PC-3 (cell line): Measurements from ENCODE around the gene PBOV1. TPM values are rescaled to one million over a fixed set of nuclear protein-coding genes. Genes with fewer than 3 reads are reported as not detected.
"Not testable (repeated sequence)": the region's sequence is repeated elsewhere in the genome, so short reads cannot be mapped to it uniquely, and the experiment has no call there.

Experiments
- ATAC-seq: fragments of 200-7000 bp; cut with Tn5 transposase; 2 replicates; pipeline ENCODE4 v1.9.1; 2020; ENCODE audit warnings: mild to moderate bottlenecking, moderate library complexity
- BruUV-seq: library from RNA; stranded (reverse); fragments of 400-500 nt; replicated peaks from 2 replicates; lab custom pipeline; 2021; lab: Mats Ljungman, UMichigan
- CTCF ChIA-PET: fragments of 300-600 bp; sonication (Branson Sonifier 250); formaldehyde crosslinking; loops from one replicate; lab custom pipeline; 2022; ENCODE audit warnings: antibody characterized with exemption; lab: Charles Lee
- POLR2A ChIA-PET: fragments of 300-600 bp; sonication (Branson Sonifier 250); formaldehyde crosslinking; loops from one replicate; lab custom pipeline; 2022; ENCODE audit warnings: antibody characterized with exemption; ENCODE audit not compliant: unreplicated experiment; lab: Charles Lee
- DNase-seq: peaks from one replicate; pipeline ENCODE4 v3.0.0-alpha.2; 2015
- H2AFZ ChIP-seq: fragments of 300-600 bp; sonication (generic); 2 replicates; pipeline ENCODE4 v1.6.0; 2016; ENCODE audit warnings: antibody characterized with exemption, low read length
- H3F3A ChIP-seq: fragments of 300-600 bp; sonication (generic); one replicate; pipeline ENCODE4 v1.6.0; 2017; ENCODE audit warnings: antibody characterized with exemption, low read length, control low read depth, mild to moderate bottlenecking; ENCODE audit not compliant: unreplicated experiment
- H3K27ac ChIP-seq: fragments of 300-600 bp; sonication (generic); 2 replicates; pipeline ENCODE4 v1.5.1; 2016; ENCODE audit warnings: mild to moderate bottlenecking, low read length
- H3K27me3 ChIP-seq: fragments of 300-600 bp; sonication (generic); 2 replicates; pipeline ENCODE4 v1.6.1; 2016; ENCODE audit warnings: low read length, mixed read lengths
- H3K36me3 ChIP-seq: fragments of 300-600 bp; sonication (generic); 2 replicates; pipeline ENCODE4 v1.6.1; 2016; ENCODE audit warnings: low read depth, mixed run types, low read length, mixed read lengths
- H3K4me1 ChIP-seq: fragments of 300-600 bp; sonication (generic); 2 replicates; pipeline ENCODE4 v1.5.1; 2016; ENCODE audit warnings: low read length; ENCODE audit not compliant: insufficient read depth
- H3K4me2 ChIP-seq: fragments of 300-600 bp; sonication (generic); 2 replicates; pipeline ENCODE4 v1.6.0; 2016; ENCODE audit warnings: low read length
- H3K4me3 ChIP-seq: fragments of 300-600 bp; sonication (generic); 2 replicates; pipeline ENCODE4 v1.5.1; 2016; ENCODE audit warnings: mild to moderate bottlenecking, low read length, mixed read lengths
- H3K79me2 ChIP-seq: fragments of 300-600 bp; sonication (generic); 2 replicates; pipeline ENCODE4 v1.6.1; 2017; ENCODE audit warnings: low read length, mixed read lengths
- H3K9ac ChIP-seq: fragments of 300-600 bp; sonication (generic); 2 replicates; pipeline ENCODE4 v1.6.0; 2016; ENCODE audit warnings: mild to moderate bottlenecking, low read length
- H3K9me2 ChIP-seq: fragments of 300-600 bp; sonication (generic); replicated peaks from 2 replicates; pipeline ENCODE4 v1.6.1; 2016; ENCODE audit warnings: mixed run types, low read length, mixed read lengths
- H3K9me3 ChIP-seq: fragments of 300-600 bp; sonication (generic); 2 replicates; pipeline ENCODE4 v1.6.1; 2016; ENCODE audit warnings: low read length, mixed read lengths
- H4K20me1 ChIP-seq: fragments of 300-600 bp; sonication (generic); 2 replicates; pipeline ENCODE4 v1.6.1; 2016; ENCODE audit warnings: low read length, mixed read lengths
- EZH2 ChIP-seq: fragments of 300-600 bp; sonication (generic); IDR thresholded peaks from one replicate; pipeline ENCODE4 v1.6.1; 2017; ENCODE audit warnings: antibody characterized with exemption, mild to moderate bottlenecking, low read length; ENCODE audit not compliant: unreplicated experiment
- EZH2phosphoT487 ChIP-seq: fragments of 300-600 bp; sonication (generic); IDR thresholded peaks from 2 replicates; pipeline ENCODE4 v1.6.1; 2018; ENCODE audit warnings: mild to moderate bottlenecking, antibody characterized with exemption, low read length, borderline replicate concordance
- intact Hi-C: fragments of 100-400 bp; cut with micrococcal nuclease; formaldehyde crosslinking; loops from 2 replicates; pipeline ENCODE4 v1.9.0; 2023
- total RNA-seq: library from RNA; depleted of rRNA; stranded (reverse); fragments of >200 nt; gene quantifications from 2 replicates; pipeline ENCODE4 v1.2.3, GENCODE V29; 2014
- TF ChIP-seq, protein P1 (sequence below): fragments of 300-600 bp; sonication (generic); conservative IDR thresholded peaks from 2 replicates; pipeline ENCODE4 v1.5.1; 2017; ENCODE audit warnings: antibody characterized with exemption, low read depth, mild to moderate bottlenecking, low read length

The PBOV1 gene
- total RNA-seq, 1 experiment from 2014 or later: not detected

- H3K9me2 ChIP-seq: no peaks in the 10 kb centered on the region
- no peak overlapping the region for H3K4me2 ChIP-seq
- no peak overlapping the region for H3K27ac ChIP-seq
- no peak overlapping the region for H2AFZ ChIP-seq
- no peak overlapping the region for H3K4me3 ChIP-seq
- H3K27me3 ChIP-seq: no peaks in the 10 kb centered on the region
- no peaks in the 10 kb centered on the region for H3K9me3 ChIP-seq
- ChIA-PET CTCF (no interaction called here), POLR2A (no interaction called here)
- no peaks in the 10 kb centered on the region for H3K4me1 ChIP-seq
- H3K79me2 ChIP-seq: no peaks in the 10 kb centered on the region
- ATAC-seq (no peak), DNase-seq (no peak)
- intact Hi-C loops: no loop called here
- no peaks in the 10 kb centered on the region for H3F3A ChIP-seq
- BruUV-seq: no TSS peak
- H4K20me1 ChIP-seq: no peaks in the 10 kb centered on the region
- no peak for TF ChIP-seq EZH2phosphoT487
- TF ChIP-seq, protein P1, sequence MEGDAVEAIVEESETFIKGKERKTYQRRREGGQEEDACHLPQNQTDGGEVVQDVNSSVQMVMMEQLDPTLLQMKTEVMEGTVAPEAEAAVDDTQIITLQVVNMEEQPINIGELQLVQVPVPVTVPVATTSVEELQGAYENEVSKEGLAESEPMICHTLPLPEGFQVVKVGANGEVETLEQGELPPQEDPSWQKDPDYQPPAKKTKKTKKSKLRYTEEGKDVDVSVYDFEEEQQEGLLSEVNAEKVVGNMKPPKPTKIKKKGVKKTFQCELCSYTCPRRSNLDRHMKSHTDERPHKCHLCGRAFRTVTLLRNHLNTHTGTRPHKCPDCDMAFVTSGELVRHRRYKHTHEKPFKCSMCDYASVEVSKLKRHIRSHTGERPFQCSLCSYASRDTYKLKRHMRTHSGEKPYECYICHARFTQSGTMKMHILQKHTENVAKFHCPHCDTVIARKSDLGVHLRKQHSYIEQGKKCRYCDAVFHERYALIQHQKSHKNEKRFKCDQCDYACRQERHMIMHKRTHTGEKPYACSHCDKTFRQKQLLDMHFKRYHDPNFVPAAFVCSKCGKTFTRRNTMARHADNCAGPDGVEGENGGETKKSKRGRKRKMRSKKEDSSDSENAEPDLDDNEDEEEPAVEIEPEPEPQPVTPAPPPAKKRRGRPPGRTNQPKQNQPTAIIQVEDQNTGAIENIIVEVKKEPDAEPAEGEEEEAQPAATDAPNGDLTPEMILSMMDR: no peak
- TF ChIP-seq EZH2: no peak
- no peak overlapping the region for H3K9ac ChIP-seq
- H3K36me3 ChIP-seq: no peaks in the 10 kb centered on the region
Measured at GRCh38 chr6:138219398-138219797, 1.1 kb upstream of the PBOV1 start.

- intact Hi-C loops: no loop called here
- Histone ChIP-seq H3K9me3 (no peaks in the 10 kb centered on the region), H3K4me3 (no peak overlapping the region), H3K4me2 (no peak overlapping the region), H3K9me2 (no peaks in the 10 kb centered on the region), H3K79me2 (no peaks in the 10 kb centered on the region), H4K20me1 (no peaks in the 10 kb centered on the region), H3K27ac (no peak overlapping the region), H3K27me3 (no peaks in the 10 kb centered on the region), H3K9ac (no peak overlapping the region), H3K4me1 (no peaks in the 10 kb centered on the region), H3K36me3 (no peaks in the 10 kb centered on the region), H2AFZ (no peak overlapping the region), H3F3A (no peaks in the 10 kb centered on the region)
- no peak for ATAC-seq
- DNase-seq: no peak
- CTCF ChIA-PET: no interaction called here
- POLR2A ChIA-PET: no interaction called here
- no peak for TF ChIP-seq EZH2phosphoT487
- no peak for TF ChIP-seq EZH2
- TF ChIP-seq, protein P1: no peak
- no TSS peak for BruUV-seq
Measured at GRCh38 chr6:138215093-138215782, 3.1 kb downstream of the PBOV1 start.

GRCh38 chr6:138212530-138212929, 5.8 kb downstream of the PBOV1 start:
- H3K4me3 ChIP-seq, H4K20me1 ChIP-seq, DNase-seq, H3K79me2 ChIP-seq, H3K9me3 ChIP-seq, POLR2A ChIA-PET, BruUV-seq, H3K9me2 ChIP-seq, H3K27me3 ChIP-seq, H3K4me1 ChIP-seq, H3K4me2 ChIP-seq, ATAC-seq, intact Hi-C loops, H2AFZ ChIP-seq, CTCF ChIA-PET, H3K36me3 ChIP-seq, H3K27ac ChIP-seq, H3K9ac ChIP-seq, H3F3A ChIP-seq: not testable (repeated sequence)
